Measurements from ENCODE around the gene CNR1. TPM values are rescaled to one million over a fixed set of nuclear protein-coding genes. Genes with fewer than 3 reads are reported as not detected.

CNR1 gene
- total and polyA plus RNA-seq, 2 donors (not counting 3 experiments of a cell fraction or from before 2014, with no cell fraction given) = 0.06 TPM; not detected in 1

GRCh38 chr6:88124925-88125557 is 41.1 kb downstream of the CNR1 start:
- dilution Hi-C loops (cut with MboI; ENCODE audit: extremely low pct_ligation_motif_present, low sequenced_read_pairs) (no loop called here), intact Hi-C loops (cut with micrococcal nuclease) (no loop called here)
- no peaks in the 10 kb centered on the region for H3K9me1 ChIP-seq (replicated peaks; ENCODE audit: control insufficient read depth, extremely low read depth, insufficient read depth, low read length)
- no peak for TF ChIP-seq POLR2AphosphoS5 (IDR thresholded peaks at IDR 0.05; ENCODE audit: insufficient read depth, low read depth, low read length)
- no peak for TF ChIP-seq GATA2 (IDR thresholded peaks at IDR 0.05; ENCODE audit: insufficient read depth, insufficient read length, low read depth, low read length)
- no peak for TF ChIP-seq EZH2 (IDR thresholded peaks at IDR 0.05; ENCODE audit: borderline replicate concordance, low read depth, low read length, severe bottlenecking)
- TF ChIP-seq, protein P1, sequence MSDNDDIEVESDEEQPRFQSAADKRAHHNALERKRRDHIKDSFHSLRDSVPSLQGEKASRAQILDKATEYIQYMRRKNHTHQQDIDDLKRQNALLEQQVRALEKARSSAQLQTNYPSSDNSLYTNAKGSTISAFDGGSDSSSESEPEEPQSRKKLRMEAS (IDR thresholded peaks at IDR 0.05; ENCODE audit: insufficient read depth, insufficient read length) = no peak
- no peak for TF ChIP-seq JUN (IDR thresholded peaks at IDR 0.05; ENCODE audit: borderline replicate concordance, insufficient read depth, insufficient read length, low read depth)
- TF ChIP-seq MYC (IDR thresholded peaks at IDR 0.05; ENCODE audit: low read depth, low read length) = no peak
- no peak for TF ChIP-seq POLR2A (IDR thresholded peaks at IDR 0.05; ENCODE audit: low read depth, low read length)
- TF ChIP-seq FOS (IDR thresholded peaks at IDR 0.05; ENCODE audit: borderline replicate concordance, insufficient read depth, low read length) = no peak
- no peak for TF ChIP-seq CTCF (IDR thresholded peaks at IDR 0.05; ENCODE audit: extremely low read depth in 1 of 2, insufficient read depth in 1 of 2, low read depth in 1 of 2, low read length in 2 of 2)
- ChIA-PET CTCF (no interaction called here), POLR2A (no interaction called here)
- BruUV-seq (replicated peaks) = no TSS peak
- no peaks in the 10 kb centered on the region for H3K27me3 ChIP-seq (ENCODE audit: control insufficient read depth in 2 of 2, insufficient read depth in 2 of 2, low read length in 2 of 2)
- H3K27ac ChIP-seq (ENCODE audit: insufficient read depth, low read depth, low read length) = no peak overlapping the region
- no peak for FAIRE-seq
- no peaks in the 10 kb centered on the region for H4K20me1 ChIP-seq (replicated peaks; ENCODE audit: control insufficient read depth, extremely low read depth, insufficient read depth, low read length)
- H3K36me3 ChIP-seq (ENCODE audit: control insufficient read depth in 2 of 2, extremely low read depth in 1 of 2, insufficient read depth in 2 of 2, low read length in 2 of 2) = no peaks in the 10 kb centered on the region
- H3K9ac ChIP-seq (replicated peaks; ENCODE audit: extremely low read depth, insufficient read depth, low read length) = no peak overlapping the region
- H3K79me2 ChIP-seq (ENCODE audit: control insufficient read depth, insufficient read depth, low read length) = no peaks in the 10 kb centered on the region
- no peak for DNase-seq (ENCODE audit: low read depth, low spot score)
- no peak overlapping the region for H2AFZ ChIP-seq (ENCODE audit: low read depth, low read length)
- H3K4me2 ChIP-seq (ENCODE audit: insufficient read depth, low read length) = no peak overlapping the region
- no peaks in the 10 kb centered on the region for H3K9me3 ChIP-seq (replicated peaks; ENCODE audit: control insufficient read depth, insufficient read depth, low read length)
- H3K4me3 ChIP-seq (replicated peaks in 1 of 3; ENCODE audit: insufficient read depth in 1 of 3, low read depth in 1 of 3, low read length in 3 of 3) = no peak overlapping the region
- H3K4me1 ChIP-seq (ENCODE audit: control insufficient read depth, extremely low read depth, insufficient read depth, low read length) = no peaks in the 10 kb centered on the region
